GM21381 (cell line): ENCODE data around the gene LDB1.

ENCODE experiments used
- ATAC-seq: cut with Tn5 transposase; IDR thresholded peaks from one replicate; pipeline ENCODE4 v1.9.1; 2021; ENCODE audit warnings: mild to moderate bottlenecking, moderate library complexity; ENCODE audit not compliant: unreplicated experiment

LDB1 gene

GRCh38 chr10:102135956-102136526, 15.9 kb upstream of the LDB1 start:
- ATAC-seq: no peak

GRCh38 chr10:102134416-102134815, 14.2 kb upstream of the LDB1 start:
- no peak for ATAC-seq

- no peak for ATAC-seq
Measured at GRCh38 chr10:102133373-102134195, 13.4 kb upstream of the LDB1 start.

GRCh38 chr10:102132563-102133372, 12.6 kb upstream of the LDB1 start, which contains the start of gene PPRC1:
PPRC1 (plus strand) TSS chr10:102133040; CDS start chr10:102133069, 29 bp downstream.
- ATAC-seq: peak; percentile 92

GRCh38 chr10:102132193-102132562, 12.0 kb upstream of the LDB1 start:
- ATAC-seq: no peak

- ATAC-seq: no peak
Measured at GRCh38 chr10:102131286-102132170, 11.4 kb upstream of the LDB1 start.

GRCh38 chr10:102123223-102123622, 3.1 kb upstream of the LDB1 start:
- no peak for ATAC-seq

- ATAC-seq: no peak
Measured at GRCh38 chr10:102122450-102122849, 2.3 kb upstream of the LDB1 start.

- no peak for ATAC-seq
Measured at GRCh38 chr10:102121739-102122372, 1.7 kb upstream of the LDB1 start.

GRCh38 chr10:102120991-102121738, 997 bp upstream of the LDB1 start:
- ATAC-seq: no peak

GRCh38 chr10:102119417-102120141, 589 bp downstream of the LDB1 start:
- no peak for ATAC-seq

GRCh38 chr10:102118867-102119266, 1.3 kb downstream of the LDB1 start:
- no peak for ATAC-seq

- ATAC-seq: no peak
Measured at GRCh38 chr10:102117391-102118159, 2.6 kb downstream of the LDB1 start.

- no peak for ATAC-seq
Measured at GRCh38 chr10:102116656-102117055, 3.5 kb downstream of the LDB1 start.

GRCh38 chr10:102115775-102116174, 4.4 kb downstream of the LDB1 start:
- ATAC-seq: no peak

- ATAC-seq: peak; percentile 63
Measured at GRCh38 chr10:102114861-102115618, 5.1 kb downstream of the LDB1 start.
